Vagina (tissue), 2 donors: ENCODE data around the gene RASGRP4.

Experiments
- CTCF ChIP-seq, 3 experiments: fragments of 450-650 bp in 2 of 3; fragments of 200-600 bp in 1 of 3; sonication (generic) in 1 of 3; IDR thresholded peaks; one replicate each; pipeline ENCODE4 v1.5.1; 2017 to 2019; ENCODE audit warnings: antibody characterized with exemption in 3 of 3, mild to moderate bottlenecking in 2 of 3, moderate library complexity in 2 of 3
- POLR2A ChIP-seq, 2 donors: fragments of 450-650 bp; IDR thresholded peaks; one replicate each; pipeline ENCODE4 v1.6.1; 2017; ENCODE audit warnings: antibody characterized with exemption in 2 of 2, mild to moderate bottlenecking in 2 of 2, moderate library complexity in 2 of 2

- TF ChIP-seq CTCF (IDR thresholded peaks at IDR 0.05): no peak
- TF ChIP-seq POLR2A (IDR thresholded peaks at IDR 0.05): no peak
Observed at GRCh38 chr19:38404858-38405257, 21.2 kb downstream of the RASGRP4 start.
